Endothelial cell of hepatic sinusoid (primary cell): ENCODE measurements around the gene RASD2.
"Not testable (repeated sequence)": the region's sequence is repeated elsewhere in the genome, so short reads cannot be mapped to it uniquely, and the experiment has no call there.

Experiments used
- in situ Hi-C: cut with HindIII; loops from 2 replicates; pipeline ENCODE4 v1.10.0; 2017; ENCODE audit warnings: low sequenced_read_pairs

Gene RASD2, protein sequence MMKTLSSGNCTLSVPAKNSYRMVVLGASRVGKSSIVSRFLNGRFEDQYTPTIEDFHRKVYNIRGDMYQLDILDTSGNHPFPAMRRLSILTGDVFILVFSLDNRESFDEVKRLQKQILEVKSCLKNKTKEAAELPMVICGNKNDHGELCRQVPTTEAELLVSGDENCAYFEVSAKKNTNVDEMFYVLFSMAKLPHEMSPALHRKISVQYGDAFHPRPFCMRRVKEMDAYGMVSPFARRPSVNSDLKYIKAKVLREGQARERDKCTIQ

DNA sequence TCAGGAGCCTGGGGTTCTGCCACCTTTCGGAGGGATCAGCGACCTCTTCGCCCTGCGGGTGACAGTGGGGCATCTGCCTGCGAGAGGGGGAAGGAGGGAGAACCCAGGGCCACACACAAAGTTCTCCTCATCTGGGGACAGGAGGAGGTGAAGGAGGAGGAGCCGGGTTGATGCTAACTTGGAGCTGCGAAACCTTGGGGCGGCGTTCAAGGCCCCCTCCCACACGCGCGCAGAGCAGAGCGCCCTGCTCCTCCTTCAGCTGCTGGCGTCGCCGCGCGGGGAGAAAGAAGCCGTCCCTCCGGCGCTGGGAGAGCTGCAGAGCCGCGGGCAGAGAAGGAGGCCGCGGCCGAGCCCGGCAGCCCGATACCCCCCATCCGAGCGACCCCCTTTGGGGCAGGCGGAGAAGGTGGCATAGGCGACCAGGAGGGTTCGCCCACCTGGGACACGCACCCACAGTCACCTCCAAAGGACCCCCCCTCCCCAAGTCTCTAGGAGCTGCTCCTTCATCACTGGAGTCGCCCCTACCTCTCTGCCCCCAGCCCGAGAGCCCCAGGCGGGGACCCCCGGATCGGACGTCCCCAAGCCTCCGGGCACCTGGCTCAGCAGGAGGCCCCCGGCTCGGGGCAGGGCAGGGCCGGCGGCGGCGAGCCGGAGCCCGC, at the start of gene RASD2:
Gene RASD2 (plus strand): TSS at position 237 of the 659 bp plus-strand sequence. CDS start 5,979 bp downstream, outside the sequence.
- in situ Hi-C loops = no loop called here

DNA sequence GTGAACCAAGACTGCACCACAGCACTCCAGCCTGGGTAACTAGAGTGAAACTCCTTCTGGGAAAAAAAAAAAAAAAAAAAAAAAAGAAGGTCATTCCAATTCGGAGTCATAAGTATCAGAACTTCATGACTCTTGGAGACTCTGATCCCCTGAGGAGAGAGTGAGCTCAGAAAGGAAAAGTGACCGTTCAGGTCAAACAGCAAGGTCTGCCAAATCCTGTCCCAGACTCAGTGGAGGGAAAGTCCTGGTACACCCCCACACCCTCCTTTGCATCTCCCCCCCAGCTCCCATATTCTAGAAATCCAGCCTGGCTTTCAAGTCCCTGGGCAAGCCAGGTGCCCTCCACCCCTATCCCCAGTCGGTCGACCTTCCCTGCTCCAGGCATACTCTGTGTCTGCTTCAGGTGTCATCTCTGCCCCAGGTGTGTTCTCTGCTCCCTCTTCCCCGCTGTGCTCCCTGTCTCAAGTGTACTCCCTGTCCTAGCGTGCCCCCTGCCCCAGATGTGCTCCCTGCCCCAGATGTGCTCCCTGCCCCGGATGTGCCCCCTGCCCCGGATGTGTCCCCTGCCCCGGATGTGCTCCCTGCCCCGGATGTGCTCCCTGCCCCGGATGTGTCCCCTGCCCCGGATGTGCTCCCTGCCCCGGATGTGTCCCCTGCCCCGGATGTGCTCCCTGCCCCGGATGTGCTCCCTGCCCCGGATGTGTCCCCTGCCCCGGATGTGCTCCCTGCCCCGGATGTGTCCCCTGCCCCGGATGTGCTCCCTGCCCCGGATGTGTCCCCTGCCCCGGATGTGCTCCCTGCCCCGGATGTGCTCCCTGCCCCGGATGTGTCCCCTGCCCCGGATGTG, 49.3 kb upstream of the RASD2 start:
- in situ Hi-C loops = not testable (repeated sequence)

- in situ Hi-C loops = no loop called here
Measured at GRCh38 chr22:35491908-35492380, 48.7 kb upstream of the RASD2 start.

DNA sequence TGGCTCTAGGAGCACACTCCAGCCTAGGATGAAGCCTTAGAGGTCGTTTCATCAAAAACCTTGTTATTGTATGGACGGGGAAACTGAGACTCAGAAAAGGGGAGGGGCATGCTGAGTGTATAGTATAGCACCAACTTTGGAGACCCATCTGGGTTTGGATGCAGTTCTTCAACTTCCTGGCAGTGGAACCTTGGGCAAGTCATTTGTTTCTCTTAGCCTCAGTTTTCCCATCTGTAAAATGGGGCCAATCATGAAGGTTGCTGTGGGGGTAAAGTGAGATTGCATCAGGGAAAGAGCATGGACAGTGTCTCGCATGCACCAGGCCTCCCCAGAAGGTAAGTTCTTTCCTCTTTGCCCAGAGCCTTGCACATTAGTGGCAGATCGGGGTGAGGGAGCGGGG, 47.6 kb upstream of the RASD2 start:
- in situ Hi-C loops = no loop called here

DNA sequence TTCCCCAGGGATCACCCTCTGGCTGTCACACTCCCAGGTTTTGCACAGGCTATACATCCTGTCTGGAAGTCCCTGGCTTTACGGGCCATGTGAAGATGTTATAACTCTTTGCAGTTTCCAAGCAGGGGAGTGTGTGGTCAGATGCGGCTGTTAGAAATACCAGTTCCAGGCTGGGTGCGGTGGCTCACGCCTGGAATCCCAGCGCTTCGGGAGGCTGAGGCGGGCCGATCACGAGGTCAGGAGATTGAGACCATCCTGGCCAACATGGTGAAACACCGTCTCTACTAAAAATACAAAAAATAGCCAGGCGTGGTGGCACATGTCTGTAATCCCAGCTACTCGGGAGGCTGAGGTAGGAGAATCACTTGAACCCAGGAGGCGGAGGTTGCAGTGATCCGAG, 44.9 kb upstream of the RASD2 start:
- in situ Hi-C loops = not testable (repeated sequence)

- in situ Hi-C loops = no loop called here
Measured at GRCh38 chr22:35496768-35497312, 43.8 kb upstream of the RASD2 start.

GRCh38 chr22:35498026-35498800, 42.4 kb upstream of the RASD2 start:
- in situ Hi-C loops = no loop called here

- in situ Hi-C loops = no loop called here
Measured at GRCh38 chr22:35502836-35503235, 37.8 kb upstream of the RASD2 start.

DNA sequence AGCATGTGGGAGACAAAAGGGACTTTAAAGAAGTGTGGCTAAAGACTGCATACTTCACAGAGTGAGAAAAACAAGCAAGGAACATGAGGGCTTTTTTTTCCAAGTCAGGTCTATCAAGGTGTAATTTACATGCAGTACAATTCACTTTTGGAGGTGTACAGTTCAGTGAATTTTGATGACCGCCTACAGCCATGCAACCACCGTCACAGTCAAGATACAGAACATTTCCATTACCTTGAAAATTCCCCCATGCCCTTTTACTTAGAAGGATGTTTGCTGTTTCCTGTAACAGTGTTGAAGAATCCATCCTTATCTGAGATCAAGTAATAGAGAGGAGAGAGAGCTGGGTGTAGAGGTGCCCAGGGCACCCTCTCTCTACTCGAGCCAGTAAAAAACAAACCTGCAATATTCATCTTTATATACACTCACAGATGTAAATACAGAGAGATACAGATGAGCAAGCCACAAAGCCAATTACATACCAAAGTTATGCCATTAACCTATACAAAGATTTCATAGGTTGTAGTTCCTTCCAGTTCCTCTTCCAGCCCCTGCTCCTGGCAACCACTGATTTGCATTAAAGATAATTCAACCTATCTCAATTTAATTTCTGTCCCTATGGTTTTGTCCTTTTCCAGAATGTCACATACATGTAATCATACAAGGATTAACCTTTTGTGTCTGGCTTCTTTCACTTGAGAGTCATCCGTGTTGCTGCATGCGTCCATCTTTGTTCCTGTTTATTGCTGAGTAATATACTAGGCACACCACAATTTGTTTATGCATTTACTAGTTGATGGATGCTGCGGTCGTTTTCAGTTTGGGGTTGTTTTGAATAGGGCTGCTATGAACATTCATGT, 35.0 kb upstream of the RASD2 start:
- in situ Hi-C loops = no loop called here

DNA sequence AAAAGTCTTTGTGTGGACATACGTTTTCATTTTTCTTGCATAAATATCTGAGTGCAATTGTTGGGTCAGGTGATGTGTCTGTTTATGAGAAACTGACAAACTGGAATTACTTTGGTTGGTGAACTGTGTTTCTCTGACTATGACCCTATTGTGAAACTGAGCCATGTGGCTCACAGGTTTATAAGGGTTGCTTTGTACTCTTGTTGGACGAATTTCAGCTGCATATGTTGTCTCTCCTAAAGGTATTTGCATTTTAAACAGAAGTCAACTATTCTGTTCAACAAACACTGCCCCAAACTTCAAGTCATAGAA, 34.4 kb upstream of the RASD2 start:
- in situ Hi-C loops = no loop called here

- in situ Hi-C loops = not testable (repeated sequence)
Measured at GRCh38 chr22:35507851-35508250, 32.8 kb upstream of the RASD2 start.

DNA sequence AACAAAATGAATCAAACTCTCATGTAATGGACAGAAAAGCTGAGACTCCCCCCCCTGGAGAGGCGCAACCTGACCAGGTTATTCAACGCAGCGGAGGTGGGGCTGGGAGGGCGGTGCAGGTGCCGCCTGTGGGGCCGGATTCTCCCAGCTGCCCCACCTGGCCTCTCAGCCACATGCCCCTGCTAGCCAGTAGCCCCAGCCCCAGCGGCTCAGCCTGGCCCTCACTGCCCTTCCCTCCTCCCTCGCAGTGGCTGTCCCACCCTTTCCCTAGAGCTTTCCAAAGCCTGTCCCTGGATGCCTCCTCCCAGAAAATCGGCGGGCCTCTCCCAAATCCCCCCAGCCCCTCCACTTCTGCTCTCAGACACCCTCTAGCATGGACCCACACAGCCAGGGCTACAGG, 31.2 kb upstream of the RASD2 start:
- in situ Hi-C loops = no loop called here

- in situ Hi-C loops = no loop called here
Measured at GRCh38 chr22:35509960-35510359, 30.7 kb upstream of the RASD2 start.

- in situ Hi-C loops = no loop called here
Measured at GRCh38 chr22:35510481-35510934, 30.1 kb upstream of the RASD2 start.

DNA sequence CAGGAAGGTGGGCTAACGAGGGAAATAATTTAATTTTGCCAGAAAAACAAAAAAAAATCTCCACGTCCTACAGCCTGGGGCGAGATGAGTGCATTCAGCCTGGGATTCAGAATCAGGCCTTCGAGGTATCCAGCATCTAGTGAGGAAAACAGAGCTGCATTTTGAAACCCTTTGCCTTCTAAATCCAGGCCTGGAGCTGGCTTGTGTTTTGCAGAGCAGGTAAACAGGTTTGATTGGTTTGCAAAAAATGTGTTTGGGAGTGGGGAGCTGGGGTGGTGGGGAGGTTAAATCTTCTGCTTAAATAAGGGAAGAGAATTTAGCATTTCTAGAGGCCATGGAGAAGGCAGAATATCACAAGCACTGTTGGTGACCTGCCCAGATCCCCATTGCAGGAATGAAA, 29.7 kb upstream of the RASD2 start:
- in situ Hi-C loops = no loop called here

DNA sequence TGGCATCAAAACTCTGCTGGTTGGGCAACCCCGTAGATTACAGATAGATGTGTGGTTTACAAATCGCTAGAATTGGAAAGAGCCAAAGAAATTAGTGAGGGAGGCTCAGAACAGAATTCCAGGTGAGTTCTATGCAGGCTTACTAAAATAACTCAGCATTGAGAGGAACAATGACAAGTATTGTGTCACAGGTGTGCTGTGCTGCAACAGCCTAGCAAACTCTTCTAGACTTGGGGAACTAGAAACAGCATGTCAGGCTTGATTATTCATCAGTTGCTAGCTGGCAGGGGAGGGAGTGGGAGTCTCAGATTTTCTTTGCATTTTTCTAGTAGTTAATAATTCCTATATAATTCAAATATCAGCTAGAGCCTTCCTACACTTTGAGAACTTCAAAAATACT, 26.3 kb upstream of the RASD2 start:
- in situ Hi-C loops = no loop called here

DNA sequence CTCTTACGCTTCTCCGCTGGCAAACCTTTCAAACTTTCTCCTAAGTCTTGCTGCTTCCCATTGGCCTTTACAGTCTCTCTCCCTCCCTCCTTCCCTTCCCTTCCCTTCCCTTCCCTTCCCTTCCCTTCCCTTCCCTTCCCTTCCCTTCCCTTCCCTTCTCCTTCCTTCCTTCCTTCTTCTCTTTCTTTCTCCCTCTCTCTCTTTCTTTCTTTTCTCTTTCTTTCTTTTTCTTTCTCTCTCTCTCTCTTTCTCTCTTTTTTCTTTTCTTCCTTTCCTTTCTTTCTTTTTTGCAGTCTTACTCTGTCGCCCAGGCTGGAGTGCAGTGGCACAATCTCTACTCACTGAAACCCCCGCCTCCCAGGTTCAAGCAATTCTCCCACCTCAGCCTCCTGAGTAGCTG, 24.7 kb upstream of the RASD2 start:
- in situ Hi-C loops = loop anchor here (5.0 kb wide), 1 partner anchor 51 kb away; no protein-coding TSS in a partner anchor

DNA sequence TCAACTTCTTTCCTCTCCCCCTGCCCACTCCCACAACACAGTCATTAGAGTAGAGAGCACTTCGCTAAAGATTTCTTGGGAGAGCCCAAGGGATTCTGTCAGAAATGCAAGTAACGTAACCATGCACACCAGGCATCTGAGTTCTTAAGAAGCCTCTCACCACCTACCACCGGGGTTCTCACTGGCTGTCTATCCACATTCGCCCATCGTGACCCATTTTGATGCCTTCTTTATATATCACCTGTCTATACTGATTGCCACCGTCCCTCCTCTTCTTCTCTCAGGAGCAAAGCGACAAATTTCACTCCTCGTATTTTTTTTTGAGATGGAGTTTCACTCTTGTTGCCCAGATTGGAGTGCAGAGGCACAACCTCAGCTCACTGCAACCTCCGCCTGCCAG, 23.9 kb upstream of the RASD2 start:
- in situ Hi-C loops = loop anchor here (5.0 kb wide), 1 partner anchor 51 kb away; no protein-coding TSS in a partner anchor

DNA sequence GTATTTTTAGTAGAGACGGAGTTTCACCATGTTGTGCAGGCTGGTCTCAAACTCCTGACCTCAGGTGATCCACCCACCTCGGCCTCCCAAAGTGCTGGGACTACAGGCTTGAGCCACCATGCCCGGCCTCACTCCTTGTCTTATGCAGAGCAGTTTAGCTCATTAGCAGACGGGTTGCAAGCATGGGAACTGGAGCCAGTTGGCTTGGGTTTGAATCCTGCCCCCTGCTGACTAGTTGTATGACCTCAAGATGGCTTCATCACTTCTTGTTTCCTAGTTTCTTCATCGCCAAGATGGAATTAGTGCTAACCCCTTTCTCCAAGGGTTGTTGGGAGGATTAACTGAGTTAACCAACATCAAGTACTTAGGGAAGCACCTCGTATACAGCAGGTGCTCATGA, 23.4 kb upstream of the RASD2 start:
- in situ Hi-C loops = loop anchor here (5.0 kb wide), 1 partner anchor 50 kb away; no protein-coding TSS in a partner anchor
